HG03571 (cell line): Measurements from ENCODE around the gene LDLRAD4.

ENCODE experiments used
- ATAC-seq: cut with Tn5 transposase; IDR thresholded peaks from one replicate; pipeline ENCODE4 v1.9.1; 2021; ENCODE audit not compliant: unreplicated experiment

The LDLRAD4 gene

DNA sequence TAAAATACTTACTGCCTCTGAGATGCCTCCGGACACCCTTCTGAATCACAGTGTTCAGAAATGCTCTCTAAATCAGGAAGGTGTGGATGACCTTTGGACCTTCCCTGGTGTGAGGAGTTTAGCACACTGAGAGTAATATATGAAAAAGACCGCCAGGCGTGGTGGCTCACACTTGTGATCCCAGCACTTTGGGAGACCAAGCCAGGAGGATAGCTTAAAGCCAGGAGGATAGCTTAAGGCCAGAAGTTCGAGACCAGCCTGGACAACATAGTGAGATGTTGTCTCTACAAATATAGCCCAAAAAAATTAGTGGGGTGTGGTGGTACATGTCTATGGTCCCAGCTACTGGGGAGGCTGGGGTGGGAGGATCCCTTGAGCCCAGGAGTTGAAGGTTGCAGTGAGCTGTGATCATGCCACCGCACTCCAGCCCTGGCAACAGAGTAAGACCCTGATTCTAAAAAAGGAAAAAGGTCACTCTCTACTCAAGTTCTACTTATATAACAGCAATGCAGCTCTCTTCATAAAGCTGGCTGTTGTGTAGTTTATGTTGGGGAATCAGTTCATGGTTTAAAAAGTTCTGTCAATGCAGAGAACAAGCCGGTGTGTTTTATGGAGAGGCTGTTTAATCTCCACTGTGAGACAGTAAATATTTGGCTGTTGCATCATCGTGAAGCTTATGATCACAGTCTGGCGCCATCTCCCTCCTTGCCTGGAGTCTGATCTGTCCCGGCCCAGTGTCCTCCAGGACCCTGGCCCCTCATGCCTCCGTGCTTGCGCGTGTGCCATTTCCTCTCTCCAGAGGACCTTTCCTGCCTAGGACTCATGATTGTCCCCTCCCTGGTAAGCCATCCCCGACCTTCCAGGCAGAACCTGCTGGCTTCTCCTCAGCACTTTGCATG, 323.3 kb downstream of the LDLRAD4 start:
- ATAC-seq: no peak

DNA sequence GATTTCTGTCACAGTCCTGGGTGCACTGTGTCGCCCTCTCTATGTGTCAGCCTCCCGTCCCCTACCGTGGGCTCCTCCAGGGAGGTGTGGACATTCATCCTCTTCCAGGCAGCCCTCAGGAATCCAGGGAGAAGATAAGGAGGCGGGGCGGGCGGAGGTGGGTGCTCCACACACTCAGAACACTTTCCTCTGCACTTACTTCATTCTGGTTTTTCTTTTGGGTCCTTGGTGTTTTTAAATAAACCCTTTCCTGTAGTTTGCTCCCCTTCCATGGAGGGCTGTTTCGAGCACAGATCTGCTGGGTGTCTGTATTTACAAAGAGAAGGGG, 323.9 kb downstream of the LDLRAD4 start:
- no peak for ATAC-seq

DNA sequence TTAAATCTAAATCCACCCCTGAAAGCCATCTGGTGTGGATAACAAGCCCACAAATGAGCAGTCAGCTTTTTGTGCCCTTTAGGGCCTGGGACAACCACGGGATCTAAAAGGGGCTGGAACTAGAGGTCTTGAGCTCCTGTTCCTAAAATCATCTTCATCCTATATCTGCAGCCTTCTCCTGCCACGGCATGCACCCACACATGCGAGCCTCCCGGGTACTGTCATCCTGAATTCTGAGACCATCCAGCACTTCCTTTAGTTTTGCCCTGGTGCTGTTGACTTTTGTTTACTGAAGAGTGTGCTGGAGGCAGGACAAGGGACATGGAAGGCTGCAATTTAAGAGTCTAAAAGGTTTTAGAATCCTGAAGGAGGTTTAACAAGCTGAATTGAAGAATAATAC, 324.6 kb downstream of the LDLRAD4 start:
- ATAC-seq: no peak

DNA sequence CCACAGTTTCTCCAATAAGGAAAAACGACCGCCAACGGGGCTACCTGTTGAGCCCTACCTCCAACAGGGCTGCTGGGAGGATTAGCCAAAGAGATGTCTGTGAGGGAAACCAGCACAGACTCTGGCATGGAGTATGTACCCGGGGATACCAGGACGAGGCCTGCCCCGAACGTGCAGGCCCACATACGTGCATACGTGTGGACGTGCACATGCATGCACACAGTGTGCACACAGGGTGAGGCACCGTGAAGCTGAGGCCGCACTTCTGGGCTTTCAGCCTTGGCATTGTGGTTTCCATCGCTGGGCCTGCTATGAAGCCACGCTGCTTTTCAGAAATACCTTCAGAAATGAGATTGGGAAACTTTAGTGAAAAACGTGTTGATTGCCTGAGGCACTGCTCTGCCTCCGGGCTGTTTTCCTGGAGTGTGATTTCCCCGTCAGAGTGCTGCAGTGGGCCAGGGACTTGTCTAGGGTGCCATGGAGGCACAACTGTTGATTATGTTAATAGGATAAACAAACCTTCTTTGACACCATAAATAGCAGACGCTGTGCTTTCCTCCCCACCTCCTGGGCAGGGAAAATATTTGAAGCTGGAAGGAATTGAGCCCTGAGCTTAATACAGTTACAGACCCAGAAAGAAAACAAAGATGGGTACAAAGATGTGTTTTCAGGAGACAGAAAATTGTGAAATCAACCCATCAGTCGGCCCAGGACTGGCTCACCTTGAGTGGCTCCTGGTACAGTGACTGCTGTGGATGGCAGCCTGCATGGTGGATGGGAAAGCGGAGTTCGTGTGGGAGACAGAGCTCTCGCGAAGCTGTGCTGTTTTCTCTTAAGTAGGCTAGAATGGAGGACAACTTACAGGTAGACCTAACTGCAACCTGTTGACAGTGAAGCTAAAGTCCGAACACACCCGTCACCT, 325.5 kb downstream of the LDLRAD4 start:
- ATAC-seq: no peak

DNA sequence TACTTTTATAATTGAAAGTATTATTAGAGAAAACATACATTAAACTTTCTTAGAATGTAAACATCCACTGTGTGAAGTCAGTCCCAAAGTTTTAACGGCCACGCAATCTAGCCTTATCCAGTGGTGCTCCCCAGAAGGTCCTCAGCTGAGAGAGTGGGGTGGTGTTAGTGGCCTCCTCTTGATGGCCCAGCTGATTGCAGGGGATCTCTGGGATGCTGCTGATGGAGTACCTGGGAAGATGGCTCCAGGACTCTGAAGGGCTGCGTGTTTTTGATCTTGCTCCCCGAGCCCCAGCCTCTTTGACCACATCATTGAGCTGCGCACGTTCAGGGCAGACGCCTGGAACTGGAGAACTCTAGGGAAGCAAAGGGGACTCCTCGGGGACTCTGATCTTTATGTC, 326.4 kb downstream of the LDLRAD4 start:
- ATAC-seq: no peak

DNA sequence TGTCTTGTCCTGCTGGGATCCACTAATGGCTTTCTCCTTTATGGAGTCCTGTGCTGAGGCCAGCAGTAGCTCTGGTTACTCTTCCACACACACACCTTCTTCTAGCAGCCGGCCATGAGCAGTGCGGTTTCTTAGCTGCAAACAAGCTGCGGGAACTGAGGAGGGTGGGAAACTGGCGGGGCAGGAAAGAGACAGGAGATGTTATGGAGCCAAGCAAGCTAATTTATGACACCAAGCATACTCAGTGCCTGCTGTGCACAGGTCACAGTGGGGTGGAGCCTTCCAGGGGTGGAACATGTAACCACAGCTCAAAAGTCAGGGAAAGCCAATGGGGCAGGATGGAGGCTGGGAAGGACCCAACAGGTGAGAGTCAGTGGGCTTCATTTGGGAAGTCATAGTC, 327.0 kb downstream of the LDLRAD4 start:
- no peak for ATAC-seq

DNA sequence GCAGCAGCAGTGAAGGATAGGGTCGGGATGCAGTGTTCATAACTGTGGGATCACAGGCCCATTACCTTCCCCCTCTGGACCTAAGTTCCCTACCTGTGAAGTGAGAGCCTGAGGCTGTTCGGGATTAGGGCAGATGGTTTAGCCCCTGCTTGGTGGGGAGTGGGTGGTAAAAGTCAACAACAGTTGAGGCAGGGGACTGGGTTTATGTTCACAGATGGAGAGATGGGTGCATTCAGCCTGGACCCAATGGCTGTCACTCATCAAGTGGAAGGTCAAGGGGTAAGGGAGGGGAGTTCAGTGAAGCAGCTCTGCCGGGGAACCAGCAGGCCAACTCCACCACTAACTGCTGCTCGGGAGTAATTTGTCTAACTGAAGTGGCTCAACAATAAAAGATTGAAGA, 327.4 kb downstream of the LDLRAD4 start:
- no peak for ATAC-seq

DNA sequence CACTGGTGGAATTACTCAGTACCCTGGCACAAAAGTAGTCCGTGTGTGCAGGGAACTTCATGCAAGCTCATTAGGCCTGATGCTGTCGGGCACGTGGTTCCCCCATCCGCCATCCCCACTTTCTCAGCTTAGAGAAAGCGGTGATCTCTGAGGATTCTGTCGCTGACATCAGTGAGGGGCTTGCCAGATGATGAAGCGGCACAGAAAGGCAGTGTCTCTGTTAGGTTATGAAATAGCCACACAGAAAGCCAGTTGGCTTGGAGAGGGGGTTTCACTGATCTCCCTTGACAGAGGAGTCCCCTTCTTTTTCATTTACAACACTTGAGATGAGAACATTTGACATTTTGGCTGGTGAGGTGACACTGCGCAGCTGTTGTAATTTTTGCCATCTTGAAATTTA, 328.1 kb downstream of the LDLRAD4 start:
- no peak for ATAC-seq

DNA sequence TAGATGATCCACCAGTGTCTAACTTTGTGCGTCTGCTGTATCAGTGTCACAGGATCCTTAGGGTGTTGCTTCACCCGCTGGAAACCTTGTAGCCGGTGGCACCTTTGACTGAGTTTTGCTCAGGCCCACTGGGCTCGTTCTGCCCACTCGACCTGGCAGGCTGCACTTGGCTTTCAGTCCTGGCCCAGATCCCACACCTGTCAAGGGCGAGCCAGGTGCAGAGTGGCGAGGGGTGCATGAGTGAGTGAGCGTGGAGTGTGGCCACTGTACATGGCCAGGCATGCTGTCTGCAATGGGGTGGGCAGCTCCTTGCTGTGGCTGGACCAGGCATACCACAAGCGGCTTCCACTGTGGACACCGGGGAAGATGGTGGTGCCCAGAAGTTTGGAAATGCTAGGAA, 328.8 kb downstream of the LDLRAD4 start:
- no peak for ATAC-seq

DNA sequence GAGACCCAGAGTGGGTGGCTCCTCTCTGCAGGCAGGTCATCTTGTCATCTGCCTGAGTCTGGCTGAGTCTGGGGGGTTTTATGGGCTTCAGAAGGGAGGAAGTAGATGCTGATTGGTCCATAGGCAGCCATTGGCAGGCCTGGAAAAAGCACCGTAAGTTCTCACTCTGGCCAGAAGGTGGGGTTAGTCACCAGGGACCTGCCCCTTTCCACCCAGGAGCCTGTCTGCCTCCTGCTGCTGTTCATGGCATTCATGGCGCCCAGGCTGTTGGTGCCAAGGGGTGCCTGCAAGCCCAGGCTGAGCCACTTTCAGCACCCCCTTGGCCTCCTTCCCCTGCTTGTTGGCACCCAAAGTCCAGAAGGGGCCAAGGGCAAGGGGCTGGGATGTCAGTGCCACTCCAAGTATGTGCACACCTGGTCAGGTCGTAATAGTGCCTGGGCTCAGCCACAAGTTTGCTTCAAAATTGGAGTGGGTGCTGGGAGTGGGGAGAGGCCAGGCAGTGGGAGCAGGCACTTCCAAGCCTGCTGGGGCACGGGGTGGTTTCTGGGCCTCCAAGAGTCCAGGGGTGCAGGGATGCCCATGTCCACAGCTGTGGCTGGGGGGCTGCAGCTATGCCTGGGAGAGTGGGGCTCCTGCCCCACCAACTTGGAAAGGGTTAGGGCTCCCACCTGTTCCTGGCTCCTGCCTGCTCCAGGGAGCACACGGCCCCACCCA, 329.7 kb downstream of the LDLRAD4 start:
- no peak for ATAC-seq

DNA sequence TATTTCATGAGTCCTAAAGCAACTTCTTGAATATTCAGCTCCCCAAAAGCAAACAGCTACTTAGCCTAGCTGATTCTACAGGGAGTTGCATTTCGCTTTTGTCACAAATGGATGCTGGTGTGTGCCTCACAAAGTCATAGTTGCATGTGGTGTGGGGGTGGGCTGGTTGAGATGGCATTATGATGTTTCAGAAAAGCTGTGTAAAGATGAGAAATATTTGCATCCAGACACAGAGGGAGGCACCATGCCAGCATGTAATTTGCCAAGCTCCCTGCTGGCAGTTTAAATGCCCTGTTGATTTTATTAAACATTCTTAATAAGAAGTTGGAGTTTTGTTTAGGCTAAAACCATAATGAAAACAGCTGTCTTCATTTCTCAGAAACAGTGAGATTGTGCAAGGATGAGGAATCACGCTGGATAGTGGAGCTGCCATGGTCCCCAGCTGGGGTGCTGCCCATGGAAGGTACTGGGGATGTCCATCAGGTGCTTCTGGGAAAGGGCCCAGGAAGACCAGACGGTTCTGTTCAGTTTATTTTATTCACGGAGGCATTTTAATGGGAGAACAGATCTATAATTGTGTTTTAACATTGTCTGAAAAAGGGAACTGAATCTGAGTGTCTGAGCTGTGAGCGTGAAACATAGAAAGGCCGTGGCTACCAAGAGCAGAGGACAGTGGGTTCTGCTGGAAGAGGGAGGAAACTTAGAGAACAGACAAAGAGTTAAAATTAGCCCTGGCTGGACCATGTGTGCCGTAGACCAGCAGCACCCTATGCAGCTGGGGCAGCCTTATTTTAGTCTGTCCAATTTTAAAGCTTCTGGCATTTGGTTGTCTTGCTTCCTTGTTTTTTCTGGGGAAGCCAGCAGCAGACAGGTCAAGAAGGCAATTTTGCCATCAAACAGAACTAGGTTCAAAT, 330.7 kb downstream of the LDLRAD4 start:
- peak; percentile 69 for ATAC-seq

DNA sequence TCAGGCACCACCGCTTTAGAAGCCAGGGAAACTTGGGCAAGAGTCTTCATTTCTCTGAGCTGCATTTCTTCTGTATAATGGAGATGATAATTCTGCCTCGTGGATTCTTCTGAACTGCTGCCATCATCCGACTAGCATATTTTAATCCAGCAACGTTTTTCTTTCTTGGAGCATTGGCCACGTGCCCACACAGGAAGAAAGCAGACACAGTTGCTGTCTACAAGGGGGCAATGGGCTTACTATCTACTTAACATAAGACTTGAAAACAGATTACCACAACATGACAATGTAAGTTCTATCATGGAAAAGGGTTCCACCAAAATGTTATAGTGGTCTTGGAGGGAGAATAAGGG, 331.3 kb downstream of the LDLRAD4 start:
- ATAC-seq: no peak

DNA sequence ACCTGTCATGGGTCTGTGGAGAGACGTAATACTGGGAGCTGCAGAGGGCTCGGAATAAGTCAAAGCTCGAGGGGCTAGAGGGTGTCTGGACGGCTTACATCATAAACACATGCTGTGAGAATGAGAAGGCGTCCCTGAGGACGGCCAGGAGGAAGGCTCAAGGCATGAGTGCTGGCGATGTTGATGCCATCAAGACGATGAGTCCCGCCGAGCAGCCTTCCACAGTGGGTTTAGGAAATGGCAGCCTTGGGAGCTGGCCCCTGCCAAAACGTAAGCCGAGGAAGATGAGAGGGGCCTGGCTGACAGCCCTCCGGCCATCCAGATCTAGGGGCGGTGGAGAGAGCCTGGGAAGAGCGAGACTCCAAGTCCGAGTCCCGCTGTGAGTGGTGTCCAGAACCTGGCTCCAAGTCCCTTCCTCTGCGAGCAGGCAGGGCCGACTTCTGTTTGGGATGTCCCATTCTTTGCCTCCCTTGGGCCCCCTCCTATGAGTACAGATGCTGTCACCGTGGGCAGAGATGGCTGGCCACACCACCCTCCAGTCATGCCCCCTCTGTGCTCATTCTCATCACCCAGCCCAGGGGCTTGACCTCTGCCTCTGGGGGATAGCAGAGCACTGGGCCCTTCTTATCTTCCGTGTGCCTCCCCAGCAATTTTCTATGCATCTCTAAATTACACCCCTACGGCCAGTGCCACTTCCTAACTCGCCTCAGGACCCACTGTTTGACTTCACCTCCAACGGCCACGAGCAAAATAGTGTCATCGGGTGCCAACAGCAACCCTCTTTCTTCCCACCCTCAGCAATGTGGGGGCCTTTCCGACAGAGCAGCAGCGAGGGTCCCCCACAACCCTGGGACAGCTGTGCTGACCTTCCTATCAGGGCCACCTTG, 332.1 kb downstream of the LDLRAD4 start:
- ATAC-seq: no peak

DNA sequence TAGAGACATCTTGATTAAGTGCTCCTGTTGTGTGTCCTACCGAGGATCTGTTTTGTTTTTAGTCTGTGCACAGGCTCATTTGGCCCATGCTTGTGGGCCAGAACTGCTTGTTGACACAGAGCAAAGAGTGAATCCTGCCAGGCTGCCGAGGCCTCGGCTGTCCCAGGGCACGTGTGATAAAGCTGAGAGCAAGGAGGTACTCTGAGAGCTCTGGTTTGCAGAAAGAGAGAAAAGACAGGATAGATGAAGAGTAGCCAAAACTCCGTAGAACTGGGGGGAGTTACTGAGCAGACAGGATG, 332.7 kb downstream of the LDLRAD4 start:
- no peak for ATAC-seq

DNA sequence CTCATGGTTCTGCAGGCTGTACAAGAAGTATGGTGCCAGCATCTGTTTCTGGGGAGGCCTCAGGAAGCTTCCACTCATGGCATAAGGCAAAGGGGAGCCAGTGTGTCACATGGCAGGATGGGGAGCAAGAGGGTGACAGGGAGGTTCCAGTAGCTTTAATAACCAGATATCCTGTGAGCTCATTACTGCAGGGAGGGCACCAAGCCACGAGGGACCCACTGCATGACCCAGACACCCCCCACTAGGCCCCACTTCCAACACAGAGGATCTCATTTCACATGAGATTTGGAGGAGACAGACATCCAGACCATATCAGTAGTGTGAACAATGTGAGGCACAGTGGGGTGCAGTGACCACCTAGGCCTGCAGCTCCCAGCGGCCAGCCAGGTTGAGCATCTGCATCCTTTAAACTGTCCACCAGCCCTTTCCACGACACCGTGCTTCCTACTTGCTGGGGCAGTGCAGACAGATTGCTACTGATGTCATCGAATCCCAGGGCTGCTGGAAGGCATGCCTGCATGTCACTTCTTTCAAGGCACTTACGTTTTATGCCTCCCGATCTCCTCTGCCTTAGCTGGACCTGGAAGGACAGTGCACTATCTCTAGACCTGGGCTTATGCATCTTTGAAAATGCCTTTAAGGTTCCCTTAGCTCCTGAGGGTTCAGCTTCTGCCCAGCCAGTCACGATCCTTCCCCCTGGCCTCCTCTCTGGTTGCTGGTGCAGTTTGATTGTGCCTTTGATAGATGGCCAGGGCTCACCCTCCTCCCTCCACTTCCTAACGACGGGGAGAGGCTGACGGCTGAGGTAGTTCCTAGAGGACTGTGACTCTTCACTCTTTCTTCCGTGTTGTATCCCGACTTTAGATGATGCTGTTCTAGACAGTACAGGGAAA, 333.5 kb downstream of the LDLRAD4 start:
- no peak for ATAC-seq

DNA sequence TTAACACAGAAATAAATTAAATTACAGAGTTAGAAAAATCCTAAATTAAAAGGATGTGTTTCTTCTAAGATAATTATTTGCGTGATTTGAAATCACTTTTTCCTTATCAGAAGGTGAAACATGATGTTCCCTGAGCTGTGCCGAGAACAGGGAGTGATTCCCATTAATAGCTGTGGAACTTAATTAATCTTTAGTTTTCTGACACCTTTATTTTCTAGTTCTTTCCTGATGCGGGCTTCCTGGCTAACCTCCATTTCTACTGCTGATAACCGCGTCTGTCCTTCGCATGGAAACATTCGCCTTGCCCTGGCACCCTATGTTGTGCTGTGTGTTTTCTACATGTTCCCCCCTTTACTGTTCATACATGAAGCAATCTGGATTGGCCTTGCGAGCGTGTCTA, 334.9 kb downstream of the LDLRAD4 start:
- no peak for ATAC-seq

DNA sequence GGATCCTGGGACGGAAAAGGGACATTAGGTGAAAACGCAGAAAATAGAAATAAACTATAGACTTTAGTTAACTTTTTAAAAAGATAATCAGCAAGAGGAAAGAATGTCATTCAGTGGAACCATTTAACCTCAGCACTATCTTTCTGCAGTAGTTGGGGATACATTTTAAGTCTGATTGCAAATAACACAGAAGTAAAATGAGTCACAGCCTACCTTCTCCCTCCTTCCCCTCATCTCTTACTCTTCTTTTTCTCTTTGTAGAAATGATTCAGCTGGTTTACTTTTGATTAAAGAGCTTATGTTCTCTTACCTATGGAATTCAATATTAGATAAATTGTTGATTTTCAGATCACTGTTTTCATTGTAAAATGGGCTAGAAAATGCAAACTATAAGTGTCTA, 336.6 kb downstream of the LDLRAD4 start:
- no peak for ATAC-seq

DNA sequence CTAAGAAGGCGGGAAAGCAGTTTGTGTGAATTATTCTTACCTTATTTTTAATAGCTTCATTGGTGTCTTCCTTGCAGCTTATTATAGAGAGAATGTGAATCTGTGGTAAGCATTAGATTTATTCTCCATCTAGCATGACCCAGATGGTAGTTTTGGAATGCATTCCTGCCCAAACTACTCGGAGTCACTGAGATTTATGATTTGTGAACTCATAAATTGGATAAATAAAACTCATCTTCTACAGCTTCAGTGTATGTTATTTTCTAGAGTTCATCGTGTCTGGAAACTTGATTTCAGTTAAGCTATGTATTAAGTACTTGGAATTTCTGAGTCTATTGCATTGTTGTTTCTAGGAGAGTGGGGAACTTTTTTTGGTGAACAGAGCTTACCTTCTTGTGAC, 337.3 kb downstream of the LDLRAD4 start:
- no peak for ATAC-seq

DNA sequence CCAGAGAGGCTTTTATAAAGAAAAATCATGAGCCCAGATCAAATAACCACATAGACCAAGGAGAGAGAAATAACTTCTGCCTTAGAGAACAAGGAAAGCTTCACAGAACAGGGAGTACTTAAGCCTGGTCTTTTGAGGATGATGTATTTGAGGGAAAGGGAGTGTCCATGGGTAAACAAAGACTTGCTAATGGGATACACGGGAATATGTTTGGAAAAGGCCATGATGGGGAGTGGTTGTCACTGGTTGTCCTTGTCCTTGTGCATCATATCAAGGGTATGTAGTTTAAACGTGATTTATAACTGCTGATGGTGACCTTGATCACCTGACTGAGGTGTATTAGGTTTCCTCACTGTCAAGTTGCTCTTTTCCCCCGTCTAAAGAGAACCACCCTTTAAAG, 337.9 kb downstream of the LDLRAD4 start:
- ATAC-seq: no peak
